GM21360 (cell line): Measurements from ENCODE around the gene ARCN1.
A peak's percentile ranks its signal among the peaks of the same experiment; 100 is the strongest.
"Not testable (repeated sequence)": the region's sequence is repeated elsewhere in the genome, so short reads cannot be mapped to it uniquely, and the experiment has no call there.

Source experiments
- ATAC-seq: cut with Tn5 transposase; IDR thresholded peaks from one replicate; pipeline ENCODE4 v1.9.1; 2021; ENCODE audit warnings: mild to moderate bottlenecking, moderate library complexity; ENCODE audit not compliant: unreplicated experiment

ARCN1 gene

DNA sequence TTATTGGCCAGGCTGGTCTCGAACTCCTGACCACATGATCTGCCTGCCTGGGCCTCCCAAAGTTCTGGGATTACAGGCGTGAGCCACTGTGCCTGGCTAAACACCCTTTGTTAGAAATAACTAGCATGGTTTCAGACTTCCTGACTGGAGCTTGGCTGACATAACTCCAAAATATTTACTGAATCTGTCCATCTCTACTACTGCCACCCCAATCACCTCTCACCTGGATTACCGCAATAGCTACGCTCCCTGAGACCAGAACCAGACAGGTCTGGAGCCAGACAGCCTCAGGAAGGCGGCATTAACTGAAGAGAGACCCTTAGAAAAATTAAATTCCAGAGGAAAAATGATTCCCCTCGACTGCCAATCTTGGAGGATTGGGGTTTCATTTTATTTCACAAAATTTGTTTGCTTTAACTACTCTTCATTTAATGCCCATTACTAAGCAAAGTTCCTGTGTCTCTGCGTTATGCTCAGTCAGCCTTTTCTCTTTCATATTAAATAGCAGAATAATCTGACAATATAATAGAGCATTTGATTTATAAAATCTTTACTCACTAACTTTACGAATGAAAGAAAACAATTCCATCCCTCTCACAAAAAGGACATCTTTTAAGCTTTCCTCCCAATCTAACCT lies 28.1 kb upstream of the ARCN1 start:
- no peak for ATAC-seq

DNA sequence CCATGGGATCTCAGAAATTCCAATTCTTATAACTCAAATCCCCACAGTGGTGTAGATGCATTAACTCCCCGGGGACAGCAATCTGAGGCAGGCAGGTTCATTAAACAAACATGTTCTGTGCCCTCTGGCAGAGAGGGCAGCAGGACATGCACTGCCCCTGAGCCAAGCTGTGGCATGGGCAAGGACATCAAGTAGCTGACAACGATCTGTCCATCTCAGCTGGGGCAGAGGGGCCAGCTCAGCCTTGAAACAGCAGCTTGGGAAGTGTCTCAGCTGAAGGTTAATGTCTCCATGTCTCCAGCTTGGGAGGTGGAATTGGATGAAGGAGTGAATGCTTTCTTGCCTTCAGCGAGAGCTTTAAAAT lies 27.6 kb upstream of the ARCN1 start:
- no peak for ATAC-seq

DNA sequence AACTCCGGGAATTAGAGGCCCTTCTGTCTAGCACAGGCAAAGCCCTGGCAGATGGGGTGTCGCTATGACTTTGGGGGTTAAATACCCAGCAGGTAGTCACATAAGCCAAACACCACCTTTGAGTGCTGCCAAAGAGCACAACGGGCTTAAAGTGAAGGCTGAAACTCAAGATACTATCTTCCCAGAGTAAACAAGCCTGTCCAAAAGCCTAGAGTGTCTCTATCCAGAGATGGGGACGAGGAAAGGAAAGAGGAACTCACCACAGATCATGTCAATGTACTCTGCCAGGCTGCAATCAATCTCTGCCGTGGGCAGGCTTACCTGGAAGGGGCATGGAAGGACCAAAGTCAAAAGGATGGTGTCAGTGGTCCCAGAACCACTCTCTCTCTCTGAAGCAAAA lies 26.7 kb upstream of the ARCN1 start:
- ATAC-seq: no peak

DNA sequence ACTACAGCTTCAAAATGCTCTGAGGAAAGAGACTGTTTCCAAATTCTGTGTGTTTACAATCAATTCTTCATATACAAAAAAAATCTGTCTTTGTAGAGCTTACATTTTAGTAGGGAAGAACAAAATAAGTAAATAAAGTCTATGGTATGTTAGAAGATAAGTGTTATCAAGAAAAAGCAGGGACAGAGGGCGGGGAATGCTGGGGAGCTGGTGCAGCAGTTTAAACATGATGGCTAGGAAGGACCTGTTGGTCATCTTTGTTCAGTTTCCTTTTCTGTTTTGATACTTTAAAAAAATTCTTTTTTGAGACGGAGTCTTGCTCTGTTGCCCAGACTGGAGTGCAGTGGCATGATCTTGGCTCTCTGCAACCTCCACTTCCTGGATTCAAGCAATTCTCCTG lies 25.1 kb upstream of the ARCN1 start:
- no peak for ATAC-seq

DNA sequence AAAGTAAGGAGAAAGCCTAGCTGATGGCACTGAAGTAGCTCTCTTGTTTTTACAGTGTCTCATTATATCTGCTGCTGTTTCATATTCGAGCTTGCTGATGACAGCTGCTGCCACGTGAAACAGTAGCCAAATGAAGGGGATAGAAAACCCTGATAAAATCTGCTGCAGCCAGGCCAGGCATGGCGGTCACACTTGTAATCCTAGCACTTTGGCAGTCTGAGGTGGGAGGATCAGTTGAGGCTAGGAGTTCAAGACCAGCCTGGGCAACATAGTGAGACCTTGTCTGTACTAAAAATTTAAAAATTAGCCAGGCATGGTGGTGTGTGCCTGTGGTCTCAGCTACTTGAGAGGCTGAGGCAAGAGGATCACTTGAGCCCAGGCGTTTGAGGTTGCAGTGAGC lies 19.9 kb upstream of the ARCN1 start:
- ATAC-seq: no peak

DNA sequence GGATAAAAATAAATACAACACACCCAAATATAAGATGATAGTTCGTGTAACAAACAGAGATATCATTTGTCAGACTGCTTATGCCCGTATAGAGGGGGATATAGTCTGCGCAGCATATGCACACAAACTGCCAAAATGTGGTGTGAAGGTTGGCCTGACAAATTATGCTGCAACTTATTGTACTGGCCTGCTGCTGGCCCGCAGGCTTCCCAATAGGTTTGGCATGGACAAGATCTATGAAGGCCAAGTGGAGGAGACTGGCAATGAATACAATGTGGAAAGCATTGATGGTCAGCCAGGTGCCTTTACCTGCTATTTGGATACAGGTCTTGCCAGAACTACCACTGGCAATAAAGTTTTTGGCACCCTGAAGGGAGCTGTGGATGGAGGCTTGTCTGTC lies 11.4 kb upstream of the ARCN1 start:
- ATAC-seq: no peak

DNA sequence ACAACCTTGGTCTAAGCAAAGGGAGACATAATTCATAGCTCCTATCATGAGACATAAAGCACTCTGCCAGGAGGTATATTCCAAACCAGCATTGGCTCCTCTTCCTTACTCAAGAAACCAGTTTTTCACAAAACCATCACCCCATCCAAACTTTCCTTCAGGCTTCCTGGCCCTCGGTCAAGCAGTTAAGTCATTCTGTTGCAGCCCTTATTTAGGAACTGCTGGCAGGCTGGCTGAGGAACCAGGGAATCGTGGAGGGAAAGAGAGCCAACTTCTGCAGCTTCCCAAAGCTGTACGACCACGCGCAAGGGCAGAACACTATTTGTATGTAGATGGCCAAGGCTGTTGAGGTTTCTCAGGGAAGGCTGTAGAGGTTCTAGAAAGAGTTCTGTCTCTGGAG lies 7.2 kb upstream of the ARCN1 start:
- no peak for ATAC-seq

DNA sequence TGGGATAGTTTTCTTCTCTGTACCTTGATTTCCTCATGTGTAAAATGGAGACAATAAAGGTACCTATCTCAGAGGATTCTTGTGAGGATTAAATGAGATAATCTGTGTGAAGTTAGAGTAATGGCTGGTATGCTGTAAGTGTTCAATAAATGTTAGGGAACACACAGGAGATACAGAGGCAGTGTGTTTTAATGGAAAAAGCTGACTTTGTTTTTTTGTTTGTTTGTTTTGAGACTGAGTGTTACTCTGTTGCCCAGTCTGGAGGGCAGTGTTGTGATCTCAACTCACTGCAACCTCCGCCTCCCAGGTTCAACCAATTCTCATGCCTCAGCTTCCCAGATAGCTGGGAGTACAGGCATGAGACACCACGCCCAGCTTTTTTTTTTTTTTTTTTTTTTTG lies 2.5 kb upstream of the ARCN1 start:
- ATAC-seq: no peak

DNA sequence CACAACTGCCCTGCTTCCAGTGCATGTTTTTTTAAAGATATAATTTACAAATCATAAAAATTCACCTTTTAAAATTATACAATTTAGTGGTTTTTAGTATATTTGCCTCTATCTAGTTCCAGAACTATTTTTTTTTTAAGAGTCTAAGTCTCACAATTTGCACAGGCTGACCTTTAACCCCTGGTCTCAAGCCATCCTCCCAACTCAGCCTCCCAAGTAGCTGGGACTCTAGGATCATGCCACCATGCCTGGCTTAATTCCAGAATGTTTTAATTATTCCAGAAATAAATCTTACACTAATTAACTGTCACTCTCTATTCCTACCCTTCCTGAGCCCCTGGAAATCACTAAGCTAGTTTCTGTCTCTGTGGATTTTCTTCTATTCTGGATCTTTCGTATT lies 1.4 kb upstream of the ARCN1 start:
- ATAC-seq: no peak

DNA sequence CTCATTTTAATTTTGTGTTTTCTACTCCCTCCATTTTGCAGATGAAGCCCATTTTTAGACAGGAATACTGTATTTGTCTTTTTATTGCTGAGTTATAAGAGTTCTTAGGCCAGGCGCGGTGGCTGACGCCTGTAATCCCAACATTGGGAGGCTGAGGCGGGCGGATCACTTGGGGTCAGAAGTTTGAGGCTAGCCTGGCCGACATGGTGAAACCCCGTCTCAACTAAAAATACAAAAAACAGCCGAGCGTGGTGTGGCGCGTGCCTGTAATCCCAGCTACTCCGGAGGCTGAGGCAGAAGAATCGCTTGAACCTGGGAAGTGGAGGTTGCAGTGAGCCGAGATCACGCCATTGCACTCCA lies 528 bp upstream of the ARCN1 start:
- ATAC-seq: peak; percentile 21

DNA sequence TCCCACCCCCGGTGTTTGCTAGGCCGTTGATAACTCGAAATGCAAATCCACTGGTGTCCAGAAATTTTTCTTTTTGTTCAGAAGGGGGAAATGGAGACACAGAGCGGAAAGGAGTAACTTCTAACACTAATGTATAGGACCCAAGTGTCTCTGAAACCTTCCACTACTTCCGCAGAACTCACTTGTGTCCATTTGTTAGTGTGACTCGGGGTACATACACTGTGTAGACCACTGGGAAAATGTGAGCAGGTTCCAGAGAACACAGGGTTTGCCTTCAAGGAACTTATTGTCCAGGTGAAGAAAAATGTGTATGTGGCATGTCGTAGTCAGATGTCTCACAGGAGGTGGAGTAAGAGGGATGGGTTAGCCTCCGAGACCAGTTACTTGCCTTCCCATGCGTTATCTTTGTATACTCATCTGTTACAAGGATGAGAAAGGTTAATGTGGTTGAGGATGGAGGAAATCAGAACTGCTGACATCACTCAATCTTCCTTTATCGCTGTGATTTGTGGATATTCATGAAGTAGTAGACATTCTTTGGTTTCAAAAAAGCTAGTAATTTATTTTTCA lies 857 bp downstream of the ARCN1 start:
- ATAC-seq: peak; percentile 16

DNA sequence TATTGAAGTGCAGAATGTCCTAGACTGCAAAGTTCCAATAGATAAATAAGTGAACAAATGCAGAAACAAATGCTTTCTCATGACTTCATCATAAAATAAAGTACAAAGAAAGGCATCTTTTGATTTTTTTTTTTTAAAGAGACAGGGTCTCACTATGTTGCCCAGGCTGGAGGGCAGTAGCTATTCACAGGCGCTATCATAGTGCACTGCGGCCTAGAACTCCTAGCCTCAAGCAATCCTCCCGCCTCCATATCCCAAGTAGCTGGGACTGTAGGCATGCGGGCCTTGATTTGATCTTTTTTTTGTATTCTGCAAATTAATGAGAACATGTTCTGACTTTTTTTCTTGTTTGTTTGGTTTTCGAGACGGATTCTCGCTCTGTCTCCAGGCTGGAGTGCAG lies 2.4 kb downstream of the ARCN1 start:
- ATAC-seq: no peak

DNA sequence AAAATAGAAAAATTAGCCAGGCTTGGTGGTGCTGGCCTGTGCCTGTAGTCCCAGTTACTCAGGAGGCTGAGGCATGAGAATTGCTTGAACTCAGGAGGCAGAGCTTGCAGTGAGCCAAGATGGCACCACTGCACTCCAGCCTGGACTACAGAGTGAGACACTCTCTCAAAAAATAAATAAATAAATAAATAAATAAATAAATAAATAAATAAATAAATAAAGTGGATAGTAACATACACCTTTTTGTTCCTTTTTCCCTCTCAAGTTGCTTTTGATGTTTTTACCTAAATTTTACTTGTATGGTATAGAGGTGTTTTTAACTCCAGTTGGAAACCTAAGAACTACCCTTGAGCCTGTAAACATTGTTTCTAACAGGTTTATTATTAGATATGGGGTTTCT lies 5.8 kb downstream of the ARCN1 start:
- ATAC-seq: not testable (repeated sequence)

DNA sequence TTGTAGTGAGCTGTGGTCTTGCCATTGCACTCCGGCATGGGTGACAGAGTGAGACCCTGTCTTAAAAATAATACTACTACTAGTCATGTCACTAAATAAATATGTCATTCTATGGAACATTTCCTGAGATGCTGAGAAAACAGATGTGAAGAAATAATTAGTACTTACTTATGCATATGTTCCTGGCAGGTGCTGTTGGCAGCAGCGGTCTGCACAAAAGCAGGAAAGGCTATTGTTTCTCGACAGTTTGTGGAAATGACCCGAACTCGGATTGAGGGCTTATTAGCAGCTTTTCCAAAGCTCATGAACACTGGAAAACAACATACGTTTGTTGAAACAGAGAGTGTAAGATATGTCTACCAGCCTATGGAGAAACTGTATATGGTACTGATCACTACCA lies 8.8 kb downstream of the ARCN1 start:
- no peak for ATAC-seq

DNA sequence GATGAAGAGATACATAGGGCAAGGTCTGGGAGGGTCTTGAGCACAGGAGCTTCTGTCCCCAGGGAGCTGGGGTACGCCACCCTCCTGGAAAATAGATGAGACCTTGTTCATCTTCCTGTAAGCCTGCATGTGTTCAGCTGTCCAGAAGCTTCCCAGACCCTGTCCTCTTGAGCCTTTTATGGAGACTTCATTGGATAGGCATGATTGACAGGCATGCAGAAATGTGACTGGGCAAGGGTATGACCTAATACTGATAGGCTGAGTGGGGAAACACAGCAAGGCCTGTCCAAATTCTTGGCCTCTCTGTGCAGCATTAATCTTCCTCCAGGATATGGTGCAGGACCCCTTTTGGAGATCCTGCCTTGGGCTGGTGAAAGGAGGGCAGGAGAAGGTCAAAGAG lies 15.7 kb downstream of the ARCN1 start:
- ATAC-seq: no peak

DNA sequence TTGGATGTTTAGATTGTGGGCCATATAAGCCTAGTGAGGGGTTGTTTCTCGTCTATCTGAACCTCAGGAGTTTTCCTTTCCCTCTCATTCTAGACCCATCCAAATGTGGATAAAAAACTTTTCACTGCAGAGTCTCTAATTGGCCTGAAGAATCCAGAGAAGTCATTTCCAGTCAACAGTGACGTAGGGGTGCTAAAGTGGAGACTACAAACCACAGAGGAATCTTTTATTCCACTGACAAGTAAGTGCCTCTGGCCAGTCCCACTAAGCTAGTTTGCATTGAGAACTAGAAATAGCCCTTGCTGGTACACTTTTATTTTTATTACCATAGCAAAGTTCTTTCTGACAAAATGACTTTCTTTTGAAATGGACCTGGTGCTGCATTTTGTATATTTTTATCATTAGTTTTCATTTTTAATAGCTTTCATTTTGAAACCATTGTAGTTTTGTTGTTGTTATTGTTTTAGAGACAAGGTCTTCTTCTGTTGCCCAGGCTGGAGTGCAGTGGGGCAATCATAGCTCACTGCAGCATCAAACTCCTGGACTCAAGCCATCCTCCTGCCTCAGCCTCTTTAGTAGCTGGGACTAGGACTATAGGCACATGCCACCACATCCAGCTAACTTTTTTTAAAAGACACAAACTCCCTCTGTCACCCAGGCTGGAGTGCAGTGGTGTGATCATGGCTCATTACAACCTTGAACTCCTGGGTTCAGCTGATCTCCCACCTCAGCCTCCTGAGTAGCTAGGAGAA lies 20.6 kb downstream of the ARCN1 start:
- no peak for ATAC-seq

DNA sequence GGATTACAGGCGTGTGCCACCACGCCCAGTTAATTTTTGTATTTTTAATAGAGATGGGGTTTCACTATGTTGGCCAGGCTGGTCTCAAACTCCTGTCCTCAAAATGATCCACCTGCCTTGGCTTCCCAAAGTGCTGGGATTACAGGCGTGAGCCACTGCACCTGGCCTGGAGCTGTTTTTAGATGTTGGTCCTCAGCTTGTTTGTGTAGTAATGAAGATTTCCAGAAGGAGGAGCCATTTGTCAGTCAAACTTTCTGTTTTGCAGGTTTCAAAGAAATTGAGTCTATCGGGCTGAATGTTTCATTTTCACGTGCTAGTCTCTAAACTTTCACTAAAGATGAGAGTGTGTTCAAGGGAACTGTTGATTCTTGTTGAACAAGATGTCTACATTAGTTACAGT lies 22.8 kb downstream of the ARCN1 start:
- ATAC-seq: not testable (repeated sequence)

DNA sequence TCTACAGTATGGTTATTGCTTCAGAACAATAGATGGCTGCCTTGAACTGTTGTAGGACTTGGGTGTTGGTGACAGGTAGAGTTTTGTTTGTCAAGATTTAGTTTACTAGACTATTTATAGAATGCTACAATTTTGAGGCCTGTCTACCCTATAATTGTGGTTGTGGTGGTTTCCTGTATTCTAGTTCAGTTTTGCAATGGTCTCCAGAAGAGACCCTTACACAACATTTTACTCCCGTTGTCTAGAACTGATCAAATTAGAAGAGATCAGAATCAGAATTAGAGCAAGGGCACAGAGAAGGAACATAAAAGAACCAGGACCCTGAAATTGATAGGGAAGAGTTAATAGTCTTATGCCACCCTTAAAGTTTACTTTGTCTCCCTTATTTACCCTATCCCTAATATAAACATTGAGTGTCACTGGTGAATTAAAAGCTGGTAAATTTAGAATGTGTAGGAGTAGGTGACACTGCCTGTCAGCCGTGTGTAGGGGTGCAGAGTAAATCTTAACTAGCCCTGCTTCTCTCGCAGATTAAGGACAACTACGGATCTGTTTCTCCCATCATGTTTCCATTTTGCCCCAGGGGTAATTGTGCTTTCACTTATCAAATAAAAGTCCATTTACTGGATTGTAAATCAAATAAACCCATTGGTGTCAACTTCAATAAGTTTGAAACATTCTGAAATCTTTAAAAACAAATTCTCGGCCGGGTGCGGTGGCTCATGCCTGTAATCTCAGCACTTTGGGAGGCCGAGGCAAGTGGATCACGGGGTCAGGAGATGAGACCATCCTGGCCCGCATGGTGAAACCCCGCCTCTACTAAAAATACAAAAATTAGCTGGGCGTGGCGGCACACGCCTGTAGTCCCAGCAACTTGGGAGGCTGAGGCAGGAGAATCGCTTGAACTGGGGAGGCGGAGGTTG lies 24.3 kb downstream of the ARCN1 start:
- ATAC-seq: no peak

DNA sequence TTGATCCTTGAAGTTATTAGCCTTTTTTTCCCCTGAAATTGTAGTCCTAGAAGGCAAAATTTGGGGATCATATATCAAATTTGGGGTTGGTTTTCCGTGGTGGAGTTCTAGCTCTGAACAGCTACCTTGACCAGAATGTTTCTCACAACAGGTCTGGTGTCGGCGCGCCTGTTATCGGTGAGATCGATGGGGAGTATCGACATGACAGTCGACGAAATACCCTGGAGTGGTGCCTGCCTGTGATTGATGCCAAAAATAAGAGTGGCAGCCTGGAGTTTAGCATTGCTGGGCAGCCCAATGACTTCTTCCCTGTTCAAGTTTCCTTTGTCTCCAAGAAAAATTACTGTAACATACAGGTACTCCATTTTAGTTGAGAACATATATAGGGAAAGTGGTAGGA lies 25.3 kb downstream of the ARCN1 start:
- no peak for ATAC-seq

DNA sequence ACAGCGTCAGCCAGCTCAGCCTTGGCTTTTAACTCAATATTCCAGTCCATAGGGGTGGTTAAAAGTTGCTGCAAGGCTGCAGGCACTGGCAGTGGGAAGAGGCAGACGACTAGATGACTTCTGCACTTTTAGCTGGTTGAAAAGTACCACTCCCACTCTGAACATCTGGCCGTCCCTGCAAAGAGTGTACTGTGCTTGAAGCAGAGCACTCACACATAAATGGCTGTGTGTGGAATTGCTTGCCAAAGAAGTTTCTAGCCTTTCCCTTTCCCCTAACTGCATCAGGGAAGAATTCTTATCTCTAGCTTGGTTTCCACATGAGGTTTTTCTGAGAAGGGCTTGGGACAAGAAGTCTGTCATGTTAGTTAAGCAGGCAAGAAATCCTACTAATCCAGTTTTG lies 30.1 kb downstream of the ARCN1 start:
- ATAC-seq: no peak

DNA sequence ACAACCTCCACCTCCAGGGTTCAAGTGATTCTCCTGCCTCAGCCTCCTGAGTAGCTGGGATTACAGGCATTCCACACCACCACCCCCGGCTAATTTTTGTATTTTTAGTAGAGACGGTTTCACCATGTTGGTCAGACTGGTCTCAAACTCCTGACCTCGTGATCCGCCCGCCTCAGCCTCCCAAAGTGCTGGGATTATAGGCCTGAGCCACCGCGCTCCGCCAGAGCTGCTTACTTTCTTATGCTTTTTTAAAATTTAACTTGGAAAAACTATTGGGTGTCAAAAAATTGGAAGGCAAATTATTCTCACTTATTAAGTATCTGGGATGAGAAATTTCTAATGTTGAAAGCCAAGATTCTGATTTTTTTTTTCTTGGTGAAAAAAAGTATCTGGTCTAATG lies 31.5 kb downstream of the ARCN1 start:
- ATAC-seq: not testable (repeated sequence)

DNA sequence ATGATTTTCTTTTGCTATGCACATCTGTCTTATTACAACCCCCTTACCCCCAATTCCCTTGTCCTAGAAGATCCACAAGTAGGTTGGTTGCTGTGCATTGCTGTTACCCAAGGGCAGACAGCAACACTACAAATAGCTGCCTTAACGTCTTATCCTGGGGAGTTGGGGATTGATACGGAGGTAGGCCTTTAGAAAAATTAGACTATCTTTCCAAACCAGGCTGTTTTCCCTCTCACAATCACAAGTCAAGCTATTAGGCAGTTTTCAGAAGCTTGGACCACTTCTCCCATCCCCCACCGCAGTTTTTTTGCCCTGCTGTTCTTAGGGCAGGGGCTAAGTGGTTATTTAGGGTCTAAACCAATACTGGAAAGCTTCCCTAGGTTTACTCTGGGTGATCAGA lies 32.4 kb downstream of the ARCN1 start:
- ATAC-seq: no peak
